ENCODE results near the gene NMT1.
"Not testable (repeated sequence)": the region's sequence is repeated elsewhere in the genome, so short reads cannot be mapped to it uniquely, and the experiment has no call there.

The NMT1 gene

DNA sequence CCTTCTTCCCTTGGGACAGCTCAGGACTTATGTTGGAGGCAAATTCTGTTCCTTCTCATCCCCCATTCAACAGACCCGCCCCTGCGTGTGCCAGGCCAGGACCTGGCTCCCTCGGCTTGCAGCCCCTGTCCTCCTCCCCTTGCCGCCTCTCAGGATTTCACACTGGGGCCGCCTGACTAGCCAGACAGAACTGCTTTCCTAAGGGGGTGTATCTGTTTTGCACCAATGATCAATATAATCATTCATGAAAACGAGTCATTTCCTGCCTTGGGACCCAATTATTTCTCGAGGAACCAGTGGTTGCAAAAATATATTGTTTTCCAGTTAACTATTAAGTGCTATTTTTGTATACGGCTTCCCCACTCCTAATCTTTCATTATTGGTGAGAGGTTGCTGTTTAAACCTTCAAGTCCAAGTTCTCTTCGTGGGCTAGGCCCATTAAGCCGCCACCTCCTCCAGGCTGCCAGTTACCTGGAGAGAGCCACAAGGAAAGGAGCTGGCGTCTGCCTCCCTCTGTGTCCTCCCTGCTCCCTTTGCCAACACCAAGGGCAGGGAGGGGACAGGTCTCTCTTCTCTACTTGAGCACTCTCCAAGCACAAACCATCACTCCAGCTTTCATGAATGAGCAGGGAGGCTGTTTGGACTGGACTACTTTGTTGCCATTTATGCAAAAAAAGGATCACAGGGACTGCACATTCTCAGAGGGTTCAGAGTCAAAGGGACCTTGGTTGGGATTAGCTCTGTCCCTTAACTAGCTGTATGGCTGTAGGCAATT lies 18.6 kb upstream of the NMT1 start:
- no peaks in the 10 kb centered on the region for H3K9me3 ChIP-seq (ENCODE audit: low read depth, low read length)
- H3K27ac ChIP-seq = no peak overlapping the region
- H3K4me3 ChIP-seq = no peak overlapping the region
- no peaks in the 10 kb centered on the region for H3K36me3 ChIP-seq (ENCODE audit: insufficient read depth, low read length)
- no peak overlapping the region for H3K9ac ChIP-seq (ENCODE audit: insufficient read length)
- DNase-seq (ENCODE audit: low read depth, low spot score) = no peak
- no peak for TF ChIP-seq POLR2AphosphoS5 (IDR thresholded peaks at IDR 0.05; ENCODE audit: borderline replicate concordance, low read depth, low read length)
- no peak for TF ChIP-seq EZH2 (IDR thresholded peaks at IDR 0.05)
- no peak for TF ChIP-seq FOXP2 (optimal IDR thresholded peaks at IDR 0.05; ENCODE audit: control extremely low read depth, extremely low read length, insufficient read depth)

DNA sequence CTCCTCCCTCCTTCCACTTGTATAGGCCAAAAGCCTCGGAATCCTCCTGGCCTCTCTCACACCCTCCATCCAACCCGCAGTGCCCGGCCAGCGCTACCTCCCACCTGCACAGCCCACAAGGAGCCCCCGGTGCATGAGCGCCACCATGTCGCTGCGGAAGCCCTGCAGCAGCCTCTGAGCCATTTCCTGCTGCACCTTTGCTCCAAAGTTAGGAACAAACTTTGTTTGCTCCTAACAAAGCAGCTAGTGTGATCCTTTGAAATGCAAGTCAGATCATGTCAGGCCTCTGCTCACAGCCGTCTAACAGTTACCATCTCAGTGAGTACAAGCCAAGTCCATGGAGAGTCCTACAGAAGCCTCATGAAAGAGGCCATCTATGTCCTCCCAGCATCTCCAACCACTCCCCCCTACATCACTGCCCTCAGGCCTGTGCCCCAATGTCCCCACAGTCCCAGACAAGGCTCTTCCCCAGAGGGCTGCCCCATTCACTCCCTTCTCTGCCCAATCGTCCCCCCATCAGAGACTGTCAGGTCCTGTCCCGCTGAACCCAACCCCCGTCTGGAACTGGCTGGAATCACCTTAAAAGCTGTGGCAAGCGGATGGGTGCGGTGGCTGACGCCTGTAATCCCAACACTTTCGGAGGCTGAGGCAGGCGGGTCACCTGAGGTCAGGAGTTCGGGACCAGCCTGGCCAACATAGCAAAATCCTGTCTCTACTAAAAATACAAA lies 17.1 kb upstream of the NMT1 start:
- TF ChIP-seq POLR2AphosphoS5 (IDR thresholded peaks at IDR 0.05; ENCODE audit: borderline replicate concordance, low read depth, low read length) (no peak), FOXP2 (optimal IDR thresholded peaks at IDR 0.05; ENCODE audit: control extremely low read depth, extremely low read length, insufficient read depth) (no peak), EZH2 (IDR thresholded peaks at IDR 0.05) (no peak)
- DNase-seq (ENCODE audit: low read depth, low spot score) = no peak
- Histone ChIP-seq H3K36me3 (ENCODE audit: insufficient read depth, low read length) (no peaks in the 10 kb centered on the region), H3K9me3 (ENCODE audit: low read depth, low read length) (no peaks in the 10 kb centered on the region), H3K9ac (ENCODE audit: insufficient read length) (no peak overlapping the region), H3K4me3 (no peak overlapping the region), H3K27ac (no peak overlapping the region)

DNA sequence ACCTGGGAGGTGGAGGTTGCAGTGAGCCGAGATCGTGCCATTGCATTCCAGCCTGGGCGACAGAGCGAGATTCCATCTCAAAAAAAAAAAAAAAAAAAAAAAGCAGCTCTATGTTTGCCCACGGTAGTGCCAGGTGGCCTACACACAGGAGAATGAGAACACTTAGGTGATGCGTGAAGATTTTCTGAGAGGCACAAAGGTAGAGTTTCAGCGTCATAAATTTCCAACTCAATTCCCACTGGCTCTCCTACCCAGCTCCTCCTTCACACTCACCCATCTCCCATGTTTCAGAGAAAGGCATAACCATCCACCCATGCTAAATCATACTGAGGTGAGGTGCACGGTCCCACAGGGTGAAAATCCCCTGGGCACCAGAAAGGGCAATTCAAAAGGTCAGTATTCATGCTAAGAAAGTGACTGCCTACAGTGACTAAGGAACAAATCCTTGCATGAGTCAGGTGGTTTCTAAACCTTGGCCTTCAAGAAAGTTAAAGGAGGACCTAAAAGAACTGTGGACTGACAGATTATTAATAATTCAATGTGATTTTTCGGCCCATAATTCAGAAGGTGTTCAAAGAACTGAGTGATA lies 14.5 kb upstream of the NMT1 start:
- Histone ChIP-seq H3K27ac (peak overlapping the region; percentile 55), H3K9me3 (ENCODE audit: low read depth, low read length) (no peaks in the 10 kb centered on the region), H3K9ac (ENCODE audit: insufficient read length) (no peak overlapping the region), H3K4me3 (no peak overlapping the region), H3K36me3 (ENCODE audit: insufficient read depth, low read length) (no peaks in the 10 kb centered on the region)
- TF ChIP-seq POLR2AphosphoS5 (IDR thresholded peaks at IDR 0.05; ENCODE audit: borderline replicate concordance, low read depth, low read length) (no peak), FOXP2 (optimal IDR thresholded peaks at IDR 0.05; ENCODE audit: control extremely low read depth, extremely low read length, insufficient read depth) (no peak), EZH2 (IDR thresholded peaks at IDR 0.05) (no peak)
- no peak for DNase-seq (ENCODE audit: low read depth, low spot score)

DNA sequence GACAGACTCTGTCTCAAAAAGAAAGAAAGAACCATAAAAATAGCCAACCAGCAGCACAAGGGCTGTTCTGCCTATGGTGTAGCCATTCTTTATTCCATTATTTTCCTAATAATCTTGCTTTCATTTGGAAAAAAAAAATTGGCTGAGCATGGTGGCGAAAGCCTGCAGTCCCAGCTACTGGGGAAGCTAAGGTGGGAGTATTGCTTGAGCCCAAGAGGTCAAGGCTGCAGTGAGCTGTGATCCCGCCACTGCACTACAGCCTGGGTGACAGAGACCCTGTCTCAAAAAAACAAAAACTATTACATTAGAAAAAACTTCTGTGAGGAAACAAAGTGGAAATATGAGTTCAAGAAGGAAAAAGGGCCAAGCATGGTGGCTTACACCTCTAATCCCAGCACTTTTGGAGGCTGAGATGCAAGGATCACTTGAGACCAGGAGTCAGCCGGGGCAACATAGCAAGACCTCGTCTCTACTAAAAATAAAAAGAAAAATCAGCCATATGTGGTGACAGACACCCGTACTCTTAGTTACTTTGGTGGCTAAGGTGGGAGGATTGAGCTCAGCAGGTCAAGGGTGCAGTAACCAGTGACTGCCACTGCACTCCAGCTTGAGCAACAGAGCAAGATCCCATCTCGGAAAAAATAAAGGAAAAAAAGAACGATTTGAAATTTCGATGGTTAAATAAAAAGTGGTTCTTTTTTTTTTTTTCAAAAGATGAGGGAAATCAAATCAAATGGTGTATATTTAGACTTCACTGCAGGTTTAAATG lies 12.1 kb upstream of the NMT1 start:
- TF ChIP-seq POLR2AphosphoS5 (IDR thresholded peaks at IDR 0.05; ENCODE audit: borderline replicate concordance, low read depth, low read length) (no peak), EZH2 (IDR thresholded peaks at IDR 0.05) (no peak), FOXP2 (optimal IDR thresholded peaks at IDR 0.05; ENCODE audit: control extremely low read depth, extremely low read length, insufficient read depth) (no peak)
- Histone ChIP-seq H3K4me3 (no peak overlapping the region), H3K9me3 (ENCODE audit: low read depth, low read length) (no peaks in the 10 kb centered on the region), H3K27ac (no peak overlapping the region), H3K9ac (ENCODE audit: insufficient read length) (no peak overlapping the region), H3K36me3 (ENCODE audit: insufficient read depth, low read length) (no peaks in the 10 kb centered on the region)
- DNase-seq (ENCODE audit: low read depth, low spot score) = no peak

DNA sequence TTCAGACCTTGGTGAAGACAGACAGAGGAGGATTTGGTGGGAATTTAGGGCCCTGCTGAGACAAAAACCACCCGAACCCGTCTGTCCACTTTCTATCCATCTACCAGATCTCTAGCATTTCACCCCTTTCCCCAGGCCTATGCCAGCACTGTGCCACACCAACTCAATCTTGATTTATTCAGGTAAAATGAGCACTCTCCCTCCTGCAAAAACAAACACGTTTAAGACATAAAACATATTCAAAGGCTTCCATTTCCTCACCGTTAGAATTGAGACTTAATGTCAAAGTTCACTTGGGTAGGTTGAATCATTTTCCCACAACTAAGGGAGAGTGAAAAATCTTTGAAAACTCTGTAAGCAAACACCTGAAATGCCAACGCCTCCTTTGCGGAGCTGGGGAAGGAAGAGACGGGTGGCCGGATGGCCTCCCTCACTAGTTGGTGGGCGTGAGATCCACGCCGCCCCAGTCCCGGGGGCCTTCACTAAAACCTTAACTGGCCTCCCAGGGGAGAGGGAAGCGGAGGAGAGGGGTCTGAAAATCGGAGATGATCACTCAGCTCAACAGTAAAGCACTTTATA lies 10.5 kb upstream of the NMT1 start:
- Histone ChIP-seq H3K9ac (ENCODE audit: insufficient read length) (peak overlapping the region; percentile 94), H3K36me3 (ENCODE audit: insufficient read depth, low read length) (no peaks in the 10 kb centered on the region), H3K27ac (peak overlapping the region; percentile 92), H3K9me3 (ENCODE audit: low read depth, low read length) (no peaks in the 10 kb centered on the region), H3K4me3 (peak overlapping the region; percentile 81)
- TF ChIP-seq FOXP2 (optimal IDR thresholded peaks at IDR 0.05; ENCODE audit: control extremely low read depth, extremely low read length, insufficient read depth) = no peak
- TF ChIP-seq POLR2AphosphoS5 (IDR thresholded peaks at IDR 0.05; ENCODE audit: borderline replicate concordance, low read depth, low read length) = no peak; the same call in 1 of the 2 replicates
- TF ChIP-seq EZH2 (IDR thresholded peaks at IDR 0.05) = no peak
- DNase-seq (ENCODE audit: low read depth, low spot score) = no peak

DNA sequence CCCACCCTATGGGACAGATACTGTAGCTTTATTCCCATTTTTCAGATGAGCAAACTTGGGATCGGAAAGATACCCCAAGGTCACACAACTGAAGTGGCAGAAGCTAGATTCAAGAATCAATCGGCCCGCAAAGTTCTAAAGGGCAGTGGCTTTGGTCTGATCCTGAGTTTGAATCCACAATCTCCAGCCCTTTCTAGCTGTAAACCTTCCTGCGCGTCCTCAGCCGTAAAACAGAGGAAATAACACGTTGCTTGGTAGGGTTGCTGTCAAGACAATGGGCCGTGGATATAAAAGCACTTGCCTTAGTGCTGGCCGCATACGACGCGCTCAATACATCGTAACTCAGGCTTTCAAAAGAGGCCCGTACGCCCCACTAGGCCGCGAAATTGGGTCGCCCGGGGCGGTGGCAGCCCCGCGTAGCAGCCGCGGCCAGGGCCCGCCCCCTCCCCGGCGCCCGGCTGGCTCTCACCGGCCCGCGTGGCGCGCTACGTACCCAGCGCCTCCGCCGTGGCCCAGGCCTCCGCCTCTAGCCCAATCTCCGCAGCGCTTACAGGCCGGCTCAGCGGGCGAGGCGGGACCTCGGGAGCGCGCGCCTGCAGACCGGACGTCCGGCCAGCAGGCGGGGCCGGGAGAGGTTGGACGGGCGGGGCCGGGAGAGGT lies 9.9 kb upstream of the NMT1 start, which contains the start of gene DCAKD:
TSS of gene DCAKD (minus strand) at position 573 of the 660 bp plus-strand sequence. CDS start 16,747 bp downstream, outside the sequence.
- Histone ChIP-seq H3K36me3 (ENCODE audit: insufficient read depth, low read length) (no peaks in the 10 kb centered on the region), H3K27ac (peak within 1 kb of the TSS; percentile 92), H3K9ac (ENCODE audit: insufficient read length) (peak within 1 kb of the TSS; percentile 94), H3K9me3 (ENCODE audit: low read depth, low read length) (no peaks in the 10 kb centered on the region), H3K4me3 (peak within 1 kb of the TSS; percentile 81)
- TF ChIP-seq POLR2AphosphoS5 (IDR thresholded peaks at IDR 0.05; ENCODE audit: borderline replicate concordance, low read depth, low read length) = peak; percentile 79
- TF ChIP-seq FOXP2 (optimal IDR thresholded peaks at IDR 0.05; ENCODE audit: control extremely low read depth, extremely low read length, insufficient read depth) = no peak
- no peak for DNase-seq (ENCODE audit: low read depth, low spot score)

DNA sequence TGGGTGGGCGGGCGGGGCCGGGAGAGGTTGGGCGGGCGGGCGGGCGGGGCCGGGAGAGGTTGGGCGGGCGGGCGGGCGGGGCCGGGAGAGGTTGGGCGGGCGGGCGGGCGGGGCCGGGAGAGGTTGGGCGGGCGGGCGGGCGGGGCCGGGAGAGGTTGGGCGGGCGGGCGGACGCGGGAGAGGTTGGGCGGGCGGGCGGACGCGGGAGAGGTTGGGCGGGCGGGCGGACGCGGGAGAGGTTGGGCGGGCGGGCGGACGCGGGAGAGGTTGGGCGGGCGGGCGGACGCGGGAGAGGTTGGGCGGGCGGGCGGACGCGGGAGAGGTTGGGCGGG lies 9.4 kb upstream of the NMT1 start:
- H3K9ac ChIP-seq (ENCODE audit: insufficient read length); DNase-seq (ENCODE audit: low read depth, low spot score); H3K36me3 ChIP-seq (ENCODE audit: insufficient read depth, low read length); H3K9me3 ChIP-seq (ENCODE audit: low read depth, low read length); H3K27ac ChIP-seq: not testable (repeated sequence)
- peak overlapping the region; percentile 80 for H3K4me3 ChIP-seq
